ENCODE results near the gene ENO4. TPM values are rescaled to one million over a fixed set of nuclear protein-coding genes. Genes with fewer than 3 reads are reported as not detected.

Gene ENO4
- total RNA-seq, 1 donor from 2014 or later, result not detected

DNA sequence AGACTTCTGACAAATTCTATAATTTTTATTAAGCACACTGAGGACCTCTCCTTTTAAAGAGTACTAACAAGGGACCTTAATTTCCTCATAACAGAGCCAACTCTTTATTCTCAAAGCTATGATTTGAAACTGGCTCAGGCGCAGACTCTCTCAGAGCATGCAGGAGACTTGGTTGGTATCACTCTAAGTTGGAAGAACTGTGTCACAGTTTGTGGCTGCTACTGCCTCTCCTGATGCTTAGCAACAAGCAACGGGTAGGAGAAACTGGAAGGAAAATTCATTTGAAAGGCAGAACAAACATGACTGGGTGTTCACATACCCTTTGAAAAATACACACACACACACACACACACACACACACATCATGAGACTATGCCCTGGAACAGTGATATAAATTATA lies 33.3 kb downstream of the ENO4 start:
- Histone ChIP-seq H3K27me3 (ENCODE audit: control insufficient read depth, insufficient read depth, low read length) (no peaks in the 10 kb centered on the region), H3K36me3 (ENCODE audit: control insufficient read depth, insufficient read depth, low read length) (peaks cover 4% of the 10 kb centered on the region), H3K4me3 (ENCODE audit: low read depth, low read length) (no peak overlapping the region)
- no peak for FAIRE-seq
- DNase-seq (ENCODE audit: low read depth), result no peak
- TF ChIP-seq, protein P1, sequence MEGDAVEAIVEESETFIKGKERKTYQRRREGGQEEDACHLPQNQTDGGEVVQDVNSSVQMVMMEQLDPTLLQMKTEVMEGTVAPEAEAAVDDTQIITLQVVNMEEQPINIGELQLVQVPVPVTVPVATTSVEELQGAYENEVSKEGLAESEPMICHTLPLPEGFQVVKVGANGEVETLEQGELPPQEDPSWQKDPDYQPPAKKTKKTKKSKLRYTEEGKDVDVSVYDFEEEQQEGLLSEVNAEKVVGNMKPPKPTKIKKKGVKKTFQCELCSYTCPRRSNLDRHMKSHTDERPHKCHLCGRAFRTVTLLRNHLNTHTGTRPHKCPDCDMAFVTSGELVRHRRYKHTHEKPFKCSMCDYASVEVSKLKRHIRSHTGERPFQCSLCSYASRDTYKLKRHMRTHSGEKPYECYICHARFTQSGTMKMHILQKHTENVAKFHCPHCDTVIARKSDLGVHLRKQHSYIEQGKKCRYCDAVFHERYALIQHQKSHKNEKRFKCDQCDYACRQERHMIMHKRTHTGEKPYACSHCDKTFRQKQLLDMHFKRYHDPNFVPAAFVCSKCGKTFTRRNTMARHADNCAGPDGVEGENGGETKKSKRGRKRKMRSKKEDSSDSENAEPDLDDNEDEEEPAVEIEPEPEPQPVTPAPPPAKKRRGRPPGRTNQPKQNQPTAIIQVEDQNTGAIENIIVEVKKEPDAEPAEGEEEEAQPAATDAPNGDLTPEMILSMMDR (IDR thresholded peaks at IDR 0.05; ENCODE audit: insufficient read depth, low read length, severe bottlenecking), result no peak

DNA sequence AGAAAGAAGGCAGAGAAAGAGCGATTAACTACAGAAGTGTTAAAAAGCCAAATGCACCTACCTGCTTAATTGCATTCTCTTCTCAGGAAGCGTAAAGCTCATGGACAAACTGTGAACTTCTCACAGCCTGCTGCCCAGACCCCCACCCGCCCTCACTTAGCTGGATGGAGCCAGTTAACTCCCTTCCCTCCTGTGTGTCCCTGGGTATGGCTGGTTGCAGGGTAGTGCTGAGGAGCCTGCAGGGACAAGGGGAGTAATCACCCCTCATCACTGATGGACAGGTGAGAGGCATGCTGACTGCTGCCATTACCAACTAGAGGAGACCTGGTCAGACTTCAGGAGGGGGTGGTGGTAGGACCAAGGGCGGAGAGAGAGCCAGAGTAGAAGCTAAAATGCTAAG lies 37.5 kb downstream of the ENO4 start:
- TF ChIP-seq, protein P1 (IDR thresholded peaks at IDR 0.05; ENCODE audit: insufficient read depth, low read length, severe bottlenecking), result no peak
- DNase-seq (ENCODE audit: low read depth) (no peak), FAIRE-seq (no peak)
- H3K4me3 ChIP-seq (ENCODE audit: low read depth, low read length), result no peak overlapping the region
- H3K27me3 ChIP-seq (ENCODE audit: control insufficient read depth, insufficient read depth, low read length), result no peaks in the 10 kb centered on the region
- H3K36me3 ChIP-seq (ENCODE audit: control insufficient read depth, insufficient read depth, low read length), result peaks cover 4% of the 10 kb centered on the region

DNA sequence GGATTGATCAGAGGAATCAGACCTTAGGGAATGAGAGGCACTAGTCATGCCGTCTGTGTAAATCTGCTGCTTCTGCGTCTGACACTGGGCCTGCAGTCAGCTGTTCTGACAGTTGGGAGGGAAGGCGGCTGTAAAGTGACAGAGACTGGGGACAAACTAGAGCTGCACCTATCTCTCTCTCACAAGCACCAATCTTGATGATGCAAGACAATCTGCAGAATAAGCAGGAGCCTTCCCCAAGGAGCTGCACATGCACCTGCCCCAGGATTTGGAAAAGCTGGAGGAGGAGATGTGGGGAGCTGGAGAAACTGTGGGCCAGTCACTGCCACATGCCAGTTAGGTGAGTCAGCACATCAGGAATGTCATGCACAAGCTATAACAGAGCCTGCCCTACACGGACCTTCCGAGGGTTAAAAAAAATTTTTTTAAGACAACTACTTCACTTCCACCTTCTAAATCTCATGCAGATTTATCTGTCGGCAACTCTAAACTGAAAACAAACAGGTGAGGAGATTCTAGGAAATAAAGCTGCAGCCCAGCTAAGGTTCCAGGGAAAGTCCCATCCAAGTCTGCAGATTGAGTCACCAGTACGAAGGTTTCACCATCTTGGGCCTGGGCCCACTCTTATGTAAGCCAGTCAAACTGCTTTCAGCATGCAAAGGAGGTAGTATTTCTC lies 39.2 kb downstream of the ENO4 start:
- Histone ChIP-seq H3K4me3 (ENCODE audit: low read depth, low read length) (peak overlapping the region; percentile 1), H3K36me3 (ENCODE audit: control insufficient read depth, insufficient read depth, low read length) (peaks cover 4% of the 10 kb centered on the region), H3K27me3 (ENCODE audit: control insufficient read depth, insufficient read depth, low read length) (no peaks in the 10 kb centered on the region)
- TF ChIP-seq, protein P1 (IDR thresholded peaks at IDR 0.05; ENCODE audit: insufficient read depth, low read length, severe bottlenecking), result no peak
- peak; percentile 91 for DNase-seq (ENCODE audit: low read depth)
- FAIRE-seq, result peak; percentile 97

DNA sequence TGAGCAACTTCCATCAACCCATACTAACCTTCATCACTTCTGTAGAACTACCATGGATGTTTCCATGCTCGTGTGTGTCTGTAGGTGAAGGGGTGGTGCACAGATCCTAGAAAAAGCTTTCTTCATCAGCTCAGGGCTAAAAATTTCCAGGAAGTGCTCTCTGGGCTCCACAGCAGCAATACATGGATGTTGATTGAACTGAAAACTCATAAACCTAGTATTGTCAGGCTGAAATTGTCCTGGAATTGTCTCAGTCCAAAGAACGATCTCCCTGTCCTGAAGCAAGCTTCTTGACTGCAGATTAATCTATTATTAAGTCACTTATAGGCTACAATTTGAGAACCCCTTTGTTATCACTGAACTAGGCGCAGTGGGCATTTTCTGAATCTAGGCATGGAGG lies 39.8 kb downstream of the ENO4 start:
- DNase-seq (ENCODE audit: low read depth) (no peak), FAIRE-seq (no peak)
- Histone ChIP-seq H3K4me3 (ENCODE audit: low read depth, low read length) (no peak overlapping the region), H3K27me3 (ENCODE audit: control insufficient read depth, insufficient read depth, low read length) (no peaks in the 10 kb centered on the region), H3K36me3 (ENCODE audit: control insufficient read depth, insufficient read depth, low read length) (peaks cover 3% of the 10 kb centered on the region)
- TF ChIP-seq, protein P1 (IDR thresholded peaks at IDR 0.05; ENCODE audit: insufficient read depth, low read length, severe bottlenecking), result no peak

DNA sequence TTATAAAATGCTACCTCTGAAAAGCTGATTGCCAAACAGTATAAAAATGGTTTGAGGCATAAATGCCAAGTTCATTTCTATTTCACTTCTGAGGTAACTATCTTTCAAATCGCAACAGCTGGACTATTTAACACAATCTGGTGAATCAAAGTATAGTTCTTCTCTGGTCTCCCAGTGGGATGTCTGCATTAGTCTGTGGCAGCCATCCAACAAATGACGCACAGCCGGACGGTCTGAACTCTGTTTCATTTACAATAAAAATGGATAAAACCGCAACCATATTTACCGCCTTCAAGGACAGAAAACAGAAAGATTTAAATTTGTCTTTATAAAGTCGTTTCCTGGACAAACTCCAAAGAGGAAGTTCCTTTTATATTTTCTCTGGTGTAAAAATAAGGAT lies 41.9 kb downstream of the ENO4 start:
- no peak overlapping the region for H3K4me3 ChIP-seq (ENCODE audit: low read depth, low read length)
- peak; percentile 35 for DNase-seq (ENCODE audit: low read depth)
- H3K27me3 ChIP-seq (ENCODE audit: control insufficient read depth, insufficient read depth, low read length), result no peaks in the 10 kb centered on the region
- FAIRE-seq, result no peak
- peaks cover 2% of the 10 kb centered on the region for H3K36me3 ChIP-seq (ENCODE audit: control insufficient read depth, insufficient read depth, low read length)
- TF ChIP-seq, protein P1 (IDR thresholded peaks at IDR 0.05; ENCODE audit: insufficient read depth, low read length, severe bottlenecking), result no peak

Measured in bronchial epithelial cell (primary cell).